Measurements from ENCODE around the gene NTSR1. TPM values are rescaled to one million over a fixed set of nuclear protein-coding genes. Genes with fewer than 3 reads are reported as not detected.

The NTSR1 gene
- total and polyA plus RNA-seq, 2 experiments from 2014 or later: 0.15 to 1.4 TPM

DNA sequence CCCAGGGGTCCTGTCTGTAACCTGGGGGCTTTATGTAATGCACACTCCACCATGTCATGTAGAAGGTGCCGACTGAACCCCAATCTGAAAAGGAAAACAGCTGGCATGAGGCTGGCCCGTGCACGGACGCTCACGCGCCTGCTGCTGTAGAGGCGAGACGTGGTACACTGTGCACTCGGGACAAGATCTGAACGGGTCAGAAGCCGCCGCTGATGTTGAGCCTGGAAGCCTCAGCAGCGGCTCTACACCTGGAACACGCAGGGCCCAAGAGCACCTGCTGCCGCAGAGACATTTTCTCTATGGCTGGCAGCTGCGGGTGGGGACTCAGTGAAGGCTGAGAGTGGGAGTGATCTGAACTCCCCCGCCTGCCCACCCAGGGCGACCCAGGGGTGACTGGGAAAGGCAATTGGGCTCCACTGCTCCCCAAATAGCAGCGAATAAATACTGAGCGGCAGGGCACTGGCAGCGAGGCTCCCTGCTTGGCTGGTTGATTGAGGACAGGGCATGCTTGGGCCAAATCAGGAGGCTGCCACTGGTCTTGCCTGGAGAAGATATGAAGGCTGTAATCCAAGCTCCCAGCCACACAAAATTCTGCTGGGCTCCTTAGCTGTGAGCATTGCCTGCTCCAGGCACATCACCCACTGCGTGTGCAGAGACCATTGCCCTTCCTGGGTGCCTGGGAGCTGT lies 93.5 kb downstream of the NTSR1 start (continued):
- TF ChIP-seq POLR2AphosphoS5 (IDR thresholded peaks at IDR 0.05; ENCODE audit: low read depth) (no peak), JUNB (IDR thresholded peaks at IDR 0.05; ENCODE audit: unreplicated experiment) (no peak), STAT1 (IDR thresholded peaks at IDR 0.05; ENCODE audit: unreplicated experiment) (no peak)
- TF ChIP-seq, protein P1, sequence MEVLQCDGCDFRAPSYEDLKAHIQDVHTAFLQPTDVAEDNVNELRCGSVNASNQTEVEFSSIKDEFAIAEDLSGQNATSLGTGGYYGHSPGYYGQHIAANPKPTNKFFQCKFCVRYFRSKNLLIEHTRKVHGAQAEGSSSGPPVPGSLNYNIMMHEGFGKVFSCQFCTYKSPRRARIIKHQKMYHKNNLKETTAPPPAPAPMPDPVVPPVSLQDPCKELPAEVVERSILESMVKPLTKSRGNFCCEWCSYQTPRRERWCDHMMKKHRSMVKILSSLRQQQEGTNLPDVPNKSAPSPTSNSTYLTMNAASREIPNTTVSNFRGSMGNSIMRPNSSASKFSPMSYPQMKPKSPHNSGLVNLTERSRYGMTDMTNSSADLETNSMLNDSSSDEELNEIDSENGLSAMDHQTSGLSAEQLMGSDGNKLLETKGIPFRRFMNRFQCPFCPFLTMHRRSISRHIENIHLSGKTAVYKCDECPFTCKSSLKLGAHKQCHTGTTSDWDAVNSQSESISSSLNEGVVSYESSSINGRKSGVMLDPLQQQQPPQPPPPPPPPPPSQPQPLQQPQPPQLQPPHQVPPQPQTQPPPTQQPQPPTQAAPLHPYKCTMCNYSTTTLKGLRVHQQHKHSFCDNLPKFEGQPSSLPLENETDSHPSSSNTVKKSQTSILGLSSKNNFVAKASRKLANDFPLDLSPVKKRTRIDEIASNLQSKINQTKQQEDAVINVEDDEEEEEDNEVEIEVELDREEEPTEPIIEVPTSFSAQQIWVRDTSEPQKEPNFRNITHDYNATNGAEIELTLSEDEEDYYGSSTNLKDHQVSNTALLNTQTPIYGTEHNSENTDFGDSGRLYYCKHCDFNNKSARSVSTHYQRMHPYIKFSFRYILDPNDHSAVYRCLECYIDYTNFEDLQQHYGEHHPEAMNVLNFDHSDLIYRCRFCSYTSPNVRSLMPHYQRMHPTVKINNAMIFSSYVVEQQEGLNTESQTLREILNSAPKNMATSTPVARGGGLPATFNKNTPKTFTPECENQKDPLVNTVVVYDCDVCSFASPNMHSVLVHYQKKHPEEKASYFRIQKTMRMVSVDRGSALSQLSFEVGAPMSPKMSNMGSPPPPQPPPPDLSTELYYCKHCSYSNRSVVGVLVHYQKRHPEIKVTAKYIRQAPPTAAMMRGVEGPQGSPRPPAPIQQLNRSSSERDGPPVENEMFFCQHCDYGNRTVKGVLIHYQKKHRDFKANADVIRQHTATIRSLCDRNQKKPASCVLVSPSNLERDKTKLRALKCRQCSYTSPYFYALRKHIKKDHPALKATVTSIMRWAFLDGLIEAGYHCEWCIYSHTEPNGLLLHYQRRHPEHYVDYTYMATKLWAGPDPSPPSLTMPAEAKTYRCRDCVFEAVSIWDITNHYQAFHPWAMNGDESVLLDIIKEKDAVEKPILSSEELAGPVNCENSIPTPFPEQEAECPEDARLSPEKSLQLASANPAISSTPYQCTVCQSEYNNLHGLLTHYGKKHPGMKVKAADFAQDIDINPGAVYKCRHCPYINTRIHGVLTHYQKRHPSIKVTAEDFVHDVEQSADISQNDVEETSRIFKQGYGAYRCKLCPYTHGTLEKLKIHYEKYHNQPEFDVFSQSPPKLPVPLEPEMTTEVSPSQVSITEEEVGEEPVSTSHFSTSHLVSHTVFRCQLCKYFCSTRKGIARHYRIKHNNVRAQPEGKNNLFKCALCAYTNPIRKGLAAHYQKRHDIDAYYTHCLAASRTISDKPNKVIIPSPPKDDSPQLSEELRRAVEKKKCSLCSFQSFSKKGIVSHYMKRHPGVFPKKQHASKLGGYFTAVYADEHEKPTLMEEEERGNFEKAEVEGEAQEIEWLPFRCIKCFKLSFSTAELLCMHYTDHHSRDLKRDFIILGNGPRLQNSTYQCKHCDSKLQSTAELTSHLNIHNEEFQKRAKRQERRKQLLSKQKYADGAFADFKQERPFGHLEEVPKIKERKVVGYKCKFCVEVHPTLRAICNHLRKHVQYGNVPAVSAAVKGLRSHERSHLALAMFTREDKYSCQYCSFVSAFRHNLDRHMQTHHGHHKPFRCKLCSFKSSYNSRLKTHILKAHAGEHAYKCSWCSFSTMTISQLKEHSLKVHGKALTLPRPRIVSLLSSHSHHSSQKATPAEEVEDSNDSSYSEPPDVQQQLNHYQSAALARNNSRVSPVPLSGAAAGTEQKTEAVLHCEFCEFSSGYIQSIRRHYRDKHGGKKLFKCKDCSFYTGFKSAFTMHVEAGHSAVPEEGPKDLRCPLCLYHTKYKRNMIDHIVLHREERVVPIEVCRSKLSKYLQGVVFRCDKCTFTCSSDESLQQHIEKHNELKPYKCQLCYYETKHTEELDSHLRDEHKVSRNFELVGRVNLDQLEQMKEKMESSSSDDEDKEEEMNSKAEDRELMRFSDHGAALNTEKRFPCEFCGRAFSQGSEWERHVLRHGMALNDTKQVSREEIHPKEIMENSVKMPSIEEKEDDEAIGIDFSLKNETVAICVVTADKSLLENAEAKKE (CRISPR knock-in tag; IDR thresholded peaks at IDR 0.05): no peak

DNA sequence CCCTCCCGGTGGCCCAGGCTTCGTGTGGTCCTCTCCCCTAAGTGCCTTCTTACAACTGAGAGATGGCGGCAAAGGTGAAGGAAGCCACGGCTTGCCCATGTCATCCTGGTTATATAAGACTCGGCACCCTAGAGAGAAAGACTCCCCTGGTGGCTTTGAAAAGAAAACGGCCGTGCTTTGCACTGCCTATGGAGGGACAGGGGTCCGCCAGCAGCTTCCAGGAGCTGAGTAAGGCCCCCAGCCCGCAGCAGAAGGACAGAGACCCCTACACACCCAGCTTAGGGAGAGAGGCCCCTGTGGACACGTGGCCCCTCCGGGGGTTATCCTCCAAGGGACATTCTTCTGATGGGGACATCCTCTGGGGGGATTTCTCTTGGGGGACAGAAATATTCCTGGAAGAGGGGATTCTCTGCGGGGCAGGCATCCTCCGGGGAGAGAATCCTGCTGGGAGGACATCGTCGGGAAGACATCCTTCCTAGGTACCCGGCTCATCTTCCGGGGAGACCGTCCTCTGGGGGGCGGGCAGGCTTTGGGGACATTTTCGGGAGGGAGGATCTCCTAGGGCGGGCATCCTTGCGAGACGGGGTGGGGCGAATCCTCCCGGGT lies 95.5 kb downstream of the NTSR1 start:
- H3K9me3 Mint-ChIP-seq: no peaks in the 10 kb centered on the region
- peaks cover 9% of the 10 kb centered on the region; the same call in 1 of the 3 replicates for H3K4me1 Mint-ChIP-seq
- Histone ChIP-seq H3K4me3 (peak overlapping the region; percentile 76), H2AFZ (peak overlapping the region; percentile 90), H3K27me3 (ENCODE audit: insufficient read depth) (peaks cover 8% of the 10 kb centered on the region; the same call in 1 of the 2 replicates), H3K4me2 (peak overlapping the region; percentile 79), H4K20me1 (replicated peaks; ENCODE audit: insufficient read depth) (peaks cover 11% of the 10 kb centered on the region), H3K36me3 (ENCODE audit: insufficient read depth) (peaks cover 7% of the 10 kb centered on the region; the same call in 1 of the 2 replicates), H3K9me2 (ENCODE audit: insufficient read depth) (no peaks in the 10 kb centered on the region), H3K27ac (ENCODE audit: low read depth) (no peak overlapping the region), H3K79me2 (replicated peaks; ENCODE audit: insufficient read depth) (peaks cover 9% of the 10 kb centered on the region; the same call in 1 of the 2 replicates), H3F3A (replicated peaks; ENCODE audit: low read depth) (peaks cover 12% of the 10 kb centered on the region; the same call in 1 of the 2 replicates), H3K4me1 (ENCODE audit: insufficient read depth) (peaks cover 10% of the 10 kb centered on the region; the same call in 1 of the 2 replicates)
- ATAC-seq: 0 out of 3 replicates have a peak, but pooled peaks have one; percentile 2
- H3K4me3 Mint-ChIP-seq: peak overlapping the region; percentile 88
- peaks cover 36% of the 10 kb centered on the region for H3K27me3 Mint-ChIP-seq (ENCODE audit: insufficient read depth, low read depth, poor library complexity)
- H3K36me3 Mint-ChIP-seq (ENCODE audit: low read depth): peaks cover 24% of the 10 kb centered on the region
- H3K27ac Mint-ChIP-seq: no peak overlapping the region
- DNase-seq (ENCODE audit: low spot score): no peak
- TF ChIP-seq, protein P2, sequence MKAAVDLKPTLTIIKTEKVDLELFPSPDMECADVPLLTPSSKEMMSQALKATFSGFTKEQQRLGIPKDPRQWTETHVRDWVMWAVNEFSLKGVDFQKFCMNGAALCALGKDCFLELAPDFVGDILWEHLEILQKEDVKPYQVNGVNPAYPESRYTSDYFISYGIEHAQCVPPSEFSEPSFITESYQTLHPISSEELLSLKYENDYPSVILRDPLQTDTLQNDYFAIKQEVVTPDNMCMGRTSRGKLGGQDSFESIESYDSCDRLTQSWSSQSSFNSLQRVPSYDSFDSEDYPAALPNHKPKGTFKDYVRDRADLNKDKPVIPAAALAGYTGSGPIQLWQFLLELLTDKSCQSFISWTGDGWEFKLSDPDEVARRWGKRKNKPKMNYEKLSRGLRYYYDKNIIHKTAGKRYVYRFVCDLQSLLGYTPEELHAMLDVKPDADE (IDR thresholded peaks at IDR 0.05): no peak
- TF ChIP-seq STAT1 (IDR thresholded peaks at IDR 0.05; ENCODE audit: unreplicated experiment): no peak
- TF ChIP-seq, protein P1 (CRISPR knock-in tag; IDR thresholded peaks at IDR 0.05): no peak
- TF ChIP-seq ZNF331 (CRISPR knock-in tag; IDR thresholded peaks at IDR 0.05; ENCODE audit: low read depth): no peak

Data from GM23338 (cell line).